ENCODE results near the gene ABLIM2.

Gene ABLIM2

GRCh38 chr4:8093587-8094274 is 64.9 kb downstream of the ABLIM2 start:
- TF ChIP-seq CTCF (IDR thresholded peaks at IDR 0.05; ENCODE audit: control insufficient read depth, extremely low read depth, insufficient read depth) = no peak
- H3K4me3 ChIP-seq (ENCODE audit: low read depth, low read length) = no peak overlapping the region
- DNase-seq (ENCODE audit: low read depth) = no peak

- no peak for DNase-seq (ENCODE audit: low read depth)
- no peak for TF ChIP-seq CTCF (IDR thresholded peaks at IDR 0.05; ENCODE audit: control insufficient read depth, extremely low read depth, insufficient read depth)
- H3K4me3 ChIP-seq (ENCODE audit: low read depth, low read length) = no peak overlapping the region
Measured at GRCh38 chr4:8092282-8092681, 66.3 kb downstream of the ABLIM2 start.

GRCh38 chr4:8090744-8091301 is 67.8 kb downstream of the ABLIM2 start:
- no peak for TF ChIP-seq CTCF (IDR thresholded peaks at IDR 0.05; ENCODE audit: control insufficient read depth, extremely low read depth, insufficient read depth)
- DNase-seq (ENCODE audit: low read depth) = no peak
- no peak overlapping the region for H3K4me3 ChIP-seq (ENCODE audit: low read depth, low read length)

- no peak overlapping the region for H3K4me3 ChIP-seq (ENCODE audit: low read depth, low read length)
- no peak for TF ChIP-seq CTCF (IDR thresholded peaks at IDR 0.05; ENCODE audit: control insufficient read depth, extremely low read depth, insufficient read depth)
- DNase-seq (ENCODE audit: low read depth) = no peak
Measured at GRCh38 chr4:8090312-8090711, 68.3 kb downstream of the ABLIM2 start.

- TF ChIP-seq CTCF (IDR thresholded peaks at IDR 0.05; ENCODE audit: control insufficient read depth, extremely low read depth, insufficient read depth) = no peak
- no peak for DNase-seq (ENCODE audit: low read depth)
- no peak overlapping the region for H3K4me3 ChIP-seq (ENCODE audit: low read depth, low read length)
Measured at GRCh38 chr4:8089862-8090261, 68.8 kb downstream of the ABLIM2 start.

GRCh38 chr4:8088966-8089491 is 69.6 kb downstream of the ABLIM2 start:
- no peak for DNase-seq (ENCODE audit: low read depth)
- no peak overlapping the region for H3K4me3 ChIP-seq (ENCODE audit: low read depth, low read length)
- TF ChIP-seq CTCF (IDR thresholded peaks at IDR 0.05; ENCODE audit: control insufficient read depth, extremely low read depth, insufficient read depth) = no peak
